ENCODE results near the gene ISLR2. TPM values are rescaled to one million over a fixed set of nuclear protein-coding genes. Genes with fewer than 3 reads are reported as not detected.

The ISLR2 gene
- total RNA-seq, 4 donors from 2014 or later = 0.41 to 27.3 (median 1.4) TPM

DNA sequence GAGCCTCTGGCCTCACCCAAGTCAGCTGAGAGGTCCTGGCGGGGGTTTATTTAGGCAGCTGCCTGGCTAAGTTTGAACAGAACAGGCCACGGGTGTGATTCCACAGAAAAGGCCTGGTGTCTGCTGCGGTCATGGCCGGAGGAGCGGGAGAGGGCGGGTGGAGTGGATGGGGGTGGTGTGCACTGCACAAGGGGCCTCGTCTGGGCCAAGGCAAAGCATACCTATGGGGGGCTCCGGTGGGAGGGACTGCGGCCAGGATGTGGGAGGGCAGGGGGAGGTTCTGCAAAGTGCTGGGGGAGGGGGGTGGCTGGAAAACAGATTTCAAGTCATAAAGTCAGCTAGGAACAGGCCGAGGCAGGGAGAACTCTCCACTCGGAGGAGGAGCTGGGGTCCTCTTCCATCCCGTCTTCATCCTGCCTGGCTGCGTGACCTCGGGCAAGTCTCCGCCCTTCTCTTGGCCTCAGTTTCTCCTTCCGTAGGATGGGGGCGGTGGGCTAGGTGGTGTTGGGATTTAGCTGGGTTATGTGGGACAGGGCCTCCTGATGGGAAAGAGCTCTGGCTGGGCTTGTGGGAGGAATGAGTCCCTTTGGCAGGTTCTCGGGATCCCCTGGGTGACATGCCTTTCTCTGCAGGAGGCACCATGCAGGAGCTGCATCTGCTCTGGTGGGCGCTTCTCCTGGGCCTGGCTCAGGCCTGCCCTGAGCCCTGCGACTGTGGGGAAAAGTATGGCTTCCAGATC is 44.0 kb downstream of the ISLR2 start:
- Histone ChIP-seq H3K27me3 (no peaks in the 10 kb centered on the region), H3K27ac (peak overlapping the region; percentile 76 to 92 (median 76)), H3K36me3 (no peaks in the 10 kb centered on the region), H3K4me3 (peak overlapping the region; percentile 9 to 34 (median 18)), H3K9me3 (no peaks in the 10 kb centered on the region), H3K4me1 (peaks cover 6 to 28% (median 8%) of the 10 kb centered on the region in 4 donors)
- no peak for TF ChIP-seq POLR2A (IDR thresholded peaks at IDR 0.05)
- no peak for TF ChIP-seq EP300 (IDR thresholded peaks at IDR 0.05; ENCODE audit: low read depth)
- TF ChIP-seq, protein P1, sequence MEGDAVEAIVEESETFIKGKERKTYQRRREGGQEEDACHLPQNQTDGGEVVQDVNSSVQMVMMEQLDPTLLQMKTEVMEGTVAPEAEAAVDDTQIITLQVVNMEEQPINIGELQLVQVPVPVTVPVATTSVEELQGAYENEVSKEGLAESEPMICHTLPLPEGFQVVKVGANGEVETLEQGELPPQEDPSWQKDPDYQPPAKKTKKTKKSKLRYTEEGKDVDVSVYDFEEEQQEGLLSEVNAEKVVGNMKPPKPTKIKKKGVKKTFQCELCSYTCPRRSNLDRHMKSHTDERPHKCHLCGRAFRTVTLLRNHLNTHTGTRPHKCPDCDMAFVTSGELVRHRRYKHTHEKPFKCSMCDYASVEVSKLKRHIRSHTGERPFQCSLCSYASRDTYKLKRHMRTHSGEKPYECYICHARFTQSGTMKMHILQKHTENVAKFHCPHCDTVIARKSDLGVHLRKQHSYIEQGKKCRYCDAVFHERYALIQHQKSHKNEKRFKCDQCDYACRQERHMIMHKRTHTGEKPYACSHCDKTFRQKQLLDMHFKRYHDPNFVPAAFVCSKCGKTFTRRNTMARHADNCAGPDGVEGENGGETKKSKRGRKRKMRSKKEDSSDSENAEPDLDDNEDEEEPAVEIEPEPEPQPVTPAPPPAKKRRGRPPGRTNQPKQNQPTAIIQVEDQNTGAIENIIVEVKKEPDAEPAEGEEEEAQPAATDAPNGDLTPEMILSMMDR (IDR thresholded peaks at IDR 0.05) = no peak
- no peak for TF ChIP-seq POLR2AphosphoS5 (IDR thresholded peaks at IDR 0.05)
- in situ Hi-C loops (cut with MboI; ENCODE audit: low pct_ligation_motif_present in 1 of 4, low pct_unique_long_range_greater_than_20kb in 1 of 4, low sequenced_read_pairs in 3 of 4) = no loop called here
- DNase-seq = no peak
- 71 to 76% methylated on average over 5 to 20 of the region's 20 CpGs for WGBS, 2 donors (ENCODE audit: low coverage in 1 of 2)
- intact Hi-C loops (cut with DNase I; ENCODE audit: low total_unique reads) = no loop called here

DNA sequence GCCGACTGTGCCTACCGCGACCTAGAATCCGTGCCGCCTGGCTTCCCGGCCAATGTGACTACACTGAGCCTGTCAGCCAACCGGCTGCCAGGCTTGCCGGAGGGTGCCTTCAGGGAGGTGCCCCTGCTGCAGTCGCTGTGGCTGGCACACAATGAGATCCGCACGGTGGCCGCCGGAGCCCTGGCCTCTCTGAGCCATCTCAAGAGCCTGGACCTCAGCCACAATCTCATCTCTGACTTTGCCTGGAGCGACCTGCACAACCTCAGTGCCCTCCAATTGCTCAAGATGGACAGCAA is 44.5 kb downstream of the ISLR2 start:
- peaks cover 6 to 33% (median 8%) of the 10 kb centered on the region in 4 donors for H3K4me1 ChIP-seq
- no peaks in the 10 kb centered on the region for H3K27me3 ChIP-seq
- WGBS, 2 donors (ENCODE audit: low coverage in 1 of 2) = 86% methylated on average over 14 of the region's 14 CpGs; no CpG with 5 or more reads in 1 of the 2 donors
- H3K27ac ChIP-seq = peak overlapping the region; percentile 76 to 92 (median 76)
- in situ Hi-C loops (cut with MboI; ENCODE audit: low pct_ligation_motif_present in 1 of 4, low pct_unique_long_range_greater_than_20kb in 1 of 4, low sequenced_read_pairs in 3 of 4) = no loop called here
- H3K9me3 ChIP-seq = no peaks in the 10 kb centered on the region
- H3K4me3 ChIP-seq = peak overlapping the region in 3 of 4 donors; percentile 14 to 34 (median 17)
- intact Hi-C loops (cut with DNase I; ENCODE audit: low total_unique reads) = no loop called here
- TF ChIP-seq EP300 (IDR thresholded peaks at IDR 0.05; ENCODE audit: low read depth) (no peak), POLR2A (IDR thresholded peaks at IDR 0.05) (no peak), POLR2AphosphoS5 (IDR thresholded peaks at IDR 0.05) (no peak)
- TF ChIP-seq, protein P1 (IDR thresholded peaks at IDR 0.05) = no peak
- no peak for DNase-seq
- no peaks in the 10 kb centered on the region for H3K36me3 ChIP-seq

DNA sequence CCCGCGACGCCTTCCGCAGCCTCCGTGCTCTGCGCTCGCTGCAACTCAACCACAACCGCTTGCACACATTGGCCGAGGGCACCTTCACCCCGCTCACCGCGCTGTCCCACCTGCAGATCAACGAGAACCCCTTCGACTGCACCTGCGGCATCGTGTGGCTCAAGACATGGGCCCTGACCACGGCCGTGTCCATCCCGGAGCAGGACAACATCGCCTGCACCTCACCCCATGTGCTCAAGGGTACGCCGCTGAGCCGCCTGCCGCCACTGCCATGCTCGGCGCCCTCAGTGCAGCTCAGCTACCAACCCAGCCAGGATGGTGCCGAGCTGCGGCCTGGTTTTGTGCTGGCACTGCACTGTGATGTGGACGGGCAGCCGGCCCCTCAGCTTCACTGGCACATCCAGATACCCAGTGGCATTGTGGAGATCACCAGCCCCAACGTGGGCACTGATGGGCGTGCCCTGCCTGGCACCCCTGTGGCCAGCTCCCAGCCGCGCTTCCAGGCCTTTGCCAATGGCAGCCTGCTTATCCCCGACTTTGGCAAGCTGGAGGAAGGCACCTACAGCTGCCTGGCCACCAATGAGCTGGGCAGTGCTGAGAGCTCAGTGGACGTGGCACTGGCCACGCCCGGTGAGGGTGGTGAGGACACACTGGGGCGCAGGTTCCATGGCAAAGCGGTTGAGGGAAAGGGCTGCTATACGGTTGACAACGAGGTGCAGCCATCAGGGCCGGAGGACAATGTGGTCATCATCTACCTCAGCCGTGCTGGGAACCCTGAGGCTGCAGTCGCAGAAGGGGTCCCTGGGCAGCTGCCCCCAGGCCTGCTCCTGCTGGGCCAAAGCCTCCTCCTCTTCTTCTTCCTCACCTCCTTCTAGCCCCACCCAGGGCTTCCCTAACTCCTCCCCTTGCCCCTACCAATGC is 45.1 kb downstream of the ISLR2 start:
- WGBS, 2 donors (ENCODE audit: low coverage in 1 of 2) = 90 to 94% methylated on average over 2 to 40 of the region's 45 CpGs
- Histone ChIP-seq H3K9me3 (no peaks in the 10 kb centered on the region), H3K4me3 (no peak overlapping the region), H3K4me1 (peaks cover 6 to 35% (median 9%) of the 10 kb centered on the region in 4 donors), H3K27ac (peak overlapping the region in 1 of 4 donors; percentile 92), H3K36me3 (no peaks in the 10 kb centered on the region), H3K27me3 (no peaks in the 10 kb centered on the region)
- TF ChIP-seq EP300 (IDR thresholded peaks at IDR 0.05; ENCODE audit: low read depth) (no peak), POLR2A (IDR thresholded peaks at IDR 0.05) (no peak), POLR2AphosphoS5 (IDR thresholded peaks at IDR 0.05) (no peak)
- TF ChIP-seq, protein P1 (IDR thresholded peaks at IDR 0.05) = no peak
- in situ Hi-C loops (cut with MboI; ENCODE audit: low pct_ligation_motif_present in 1 of 4, low pct_unique_long_range_greater_than_20kb in 1 of 4, low sequenced_read_pairs in 3 of 4) = no loop called here
- intact Hi-C loops (cut with DNase I; ENCODE audit: low total_unique reads) = no loop called here
- DNase-seq = no peak

Measured in transverse colon (tissue), 4 donors.